ENCODE data around the gene NAMPT. TPM values are rescaled to one million over a fixed set of nuclear protein-coding genes. Genes with fewer than 3 reads are reported as not detected.

Gene NAMPT
- total and polyA plus RNA-seq, 9 of the 15 experiments (the other 6 are each of a cell fraction or from before 2014, with no cell fraction given): 41.1 to 160 (median 106) TPM

DNA sequence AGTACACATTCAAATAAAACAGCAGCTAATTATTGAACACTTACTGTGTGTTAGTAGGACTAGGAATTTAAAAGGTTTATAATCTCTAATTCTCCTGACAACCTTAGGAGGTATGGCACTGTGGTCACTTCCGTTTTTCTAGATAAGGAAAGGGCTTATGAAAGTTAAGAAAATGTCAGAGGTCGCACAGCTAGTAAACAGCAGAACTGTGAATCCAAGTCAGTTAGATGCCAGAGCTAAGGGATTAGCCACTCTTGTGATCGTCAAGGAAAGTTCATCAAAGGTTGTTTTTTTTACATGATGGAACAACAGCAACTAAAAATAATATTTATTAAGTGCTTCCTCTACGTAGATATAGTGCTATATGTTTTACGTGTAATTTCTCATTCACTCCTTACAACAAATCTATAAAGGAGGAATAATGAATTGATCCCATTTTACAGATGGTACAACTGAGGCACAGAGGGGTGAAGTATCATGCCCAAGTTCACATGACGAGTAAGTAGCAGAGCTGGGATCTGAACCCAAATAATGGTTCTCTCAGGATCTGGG is 84.9 kb downstream of the NAMPT start (continued):
- TF ChIP-seq, protein P1, sequence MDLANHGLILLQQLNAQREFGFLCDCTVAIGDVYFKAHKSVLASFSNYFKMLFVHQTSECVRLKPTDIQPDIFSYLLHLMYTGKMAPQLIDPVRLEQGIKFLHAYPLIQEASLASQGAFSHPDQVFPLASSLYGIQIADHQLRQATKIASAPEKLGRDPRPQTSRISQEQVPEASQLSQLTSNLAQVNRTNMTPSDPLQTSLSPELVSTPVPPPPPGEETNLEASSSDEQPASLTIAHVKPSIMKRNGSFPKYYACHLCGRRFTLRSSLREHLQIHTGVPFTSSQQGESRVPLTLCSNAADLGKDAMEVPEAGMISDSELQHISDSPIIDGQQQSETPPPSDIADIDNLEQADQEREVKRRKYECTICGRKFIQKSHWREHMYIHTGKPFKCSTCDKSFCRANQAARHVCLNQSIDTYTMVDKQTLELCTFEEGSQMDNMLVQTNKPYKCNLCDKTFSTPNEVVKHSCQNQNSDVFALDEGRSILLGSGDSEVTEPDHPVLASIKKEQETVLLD (IDR thresholded peaks at IDR 0.05): no peak
- TF ChIP-seq, protein P2, sequence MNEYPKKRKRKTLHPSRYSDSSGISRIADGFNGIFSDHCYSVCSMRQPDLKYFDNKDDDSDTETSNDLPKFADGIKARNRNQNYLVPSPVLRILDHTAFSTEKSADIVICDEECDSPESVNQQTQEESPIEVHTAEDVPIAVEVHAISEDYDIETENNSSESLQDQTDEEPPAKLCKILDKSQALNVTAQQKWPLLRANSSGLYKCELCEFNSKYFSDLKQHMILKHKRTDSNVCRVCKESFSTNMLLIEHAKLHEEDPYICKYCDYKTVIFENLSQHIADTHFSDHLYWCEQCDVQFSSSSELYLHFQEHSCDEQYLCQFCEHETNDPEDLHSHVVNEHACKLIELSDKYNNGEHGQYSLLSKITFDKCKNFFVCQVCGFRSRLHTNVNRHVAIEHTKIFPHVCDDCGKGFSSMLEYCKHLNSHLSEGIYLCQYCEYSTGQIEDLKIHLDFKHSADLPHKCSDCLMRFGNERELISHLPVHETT (CRISPR knock-in tag; conservative IDR thresholded peaks at IDR 0.05 in 1 of 2, IDR thresholded peaks at IDR 0.05 in 1 of 2): 0 out of 4 replicates have a peak, but pooled peaks of 1 of the 2 experiments have one; percentile 29
- TF ChIP-seq CHD4 (IDR thresholded peaks at IDR 0.05; ENCODE audit: insufficient read depth, insufficient replicate concordance, low read depth, low read length, poor library complexity, severe bottlenecking): peak; percentile 94
- TF ChIP-seq, protein P3, sequence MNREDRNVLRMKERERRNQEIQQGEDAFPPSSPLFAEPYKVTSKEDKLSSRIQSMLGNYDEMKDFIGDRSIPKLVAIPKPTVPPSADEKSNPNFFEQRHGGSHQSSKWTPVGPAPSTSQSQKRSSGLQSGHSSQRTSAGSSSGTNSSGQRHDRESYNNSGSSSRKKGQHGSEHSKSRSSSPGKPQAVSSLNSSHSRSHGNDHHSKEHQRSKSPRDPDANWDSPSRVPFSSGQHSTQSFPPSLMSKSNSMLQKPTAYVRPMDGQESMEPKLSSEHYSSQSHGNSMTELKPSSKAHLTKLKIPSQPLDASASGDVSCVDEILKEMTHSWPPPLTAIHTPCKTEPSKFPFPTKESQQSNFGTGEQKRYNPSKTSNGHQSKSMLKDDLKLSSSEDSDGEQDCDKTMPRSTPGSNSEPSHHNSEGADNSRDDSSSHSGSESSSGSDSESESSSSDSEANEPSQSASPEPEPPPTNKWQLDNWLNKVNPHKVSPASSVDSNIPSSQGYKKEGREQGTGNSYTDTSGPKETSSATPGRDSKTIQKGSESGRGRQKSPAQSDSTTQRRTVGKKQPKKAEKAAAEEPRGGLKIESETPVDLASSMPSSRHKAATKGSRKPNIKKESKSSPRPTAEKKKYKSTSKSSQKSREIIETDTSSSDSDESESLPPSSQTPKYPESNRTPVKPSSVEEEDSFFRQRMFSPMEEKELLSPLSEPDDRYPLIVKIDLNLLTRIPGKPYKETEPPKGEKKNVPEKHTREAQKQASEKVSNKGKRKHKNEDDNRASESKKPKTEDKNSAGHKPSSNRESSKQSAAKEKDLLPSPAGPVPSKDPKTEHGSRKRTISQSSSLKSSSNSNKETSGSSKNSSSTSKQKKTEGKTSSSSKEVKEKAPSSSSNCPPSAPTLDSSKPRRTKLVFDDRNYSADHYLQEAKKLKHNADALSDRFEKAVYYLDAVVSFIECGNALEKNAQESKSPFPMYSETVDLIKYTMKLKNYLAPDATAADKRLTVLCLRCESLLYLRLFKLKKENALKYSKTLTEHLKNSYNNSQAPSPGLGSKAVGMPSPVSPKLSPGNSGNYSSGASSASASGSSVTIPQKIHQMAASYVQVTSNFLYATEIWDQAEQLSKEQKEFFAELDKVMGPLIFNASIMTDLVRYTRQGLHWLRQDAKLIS (CRISPR knock-in tag; IDR thresholded peaks at IDR 0.05): no peak
- no peak for TF ChIP-seq ZNF785 (CRISPR knock-in tag; IDR thresholded peaks at IDR 0.05)
- 0 out of 2 replicates have a peak, but pooled peaks have one; percentile 41 for TF ChIP-seq CEBPB (tag; IDR thresholded peaks at IDR 0.05)
- TF ChIP-seq BHLHE40 (IDR thresholded peaks at IDR 0.05; ENCODE audit: low read length): no peak
- TF ChIP-seq, protein P4, sequence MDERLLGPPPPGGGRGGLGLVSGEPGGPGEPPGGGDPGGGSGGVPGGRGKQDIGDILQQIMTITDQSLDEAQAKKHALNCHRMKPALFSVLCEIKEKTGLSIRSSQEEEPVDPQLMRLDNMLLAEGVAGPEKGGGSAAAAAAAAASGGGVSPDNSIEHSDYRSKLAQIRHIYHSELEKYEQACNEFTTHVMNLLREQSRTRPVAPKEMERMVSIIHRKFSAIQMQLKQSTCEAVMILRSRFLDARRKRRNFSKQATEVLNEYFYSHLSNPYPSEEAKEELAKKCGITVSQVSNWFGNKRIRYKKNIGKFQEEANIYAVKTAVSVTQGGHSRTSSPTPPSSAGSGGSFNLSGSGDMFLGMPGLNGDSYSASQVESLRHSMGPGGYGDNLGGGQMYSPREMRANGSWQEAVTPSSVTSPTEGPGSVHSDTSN (CRISPR knock-in tag; IDR thresholded peaks at IDR 0.05; ENCODE audit: low read depth): no peak
- TF ChIP-seq, protein P4 (tag; conservative IDR thresholded peaks at IDR 0.05; ENCODE audit: low read depth): no peak
- TF ChIP-seq, protein P5, sequence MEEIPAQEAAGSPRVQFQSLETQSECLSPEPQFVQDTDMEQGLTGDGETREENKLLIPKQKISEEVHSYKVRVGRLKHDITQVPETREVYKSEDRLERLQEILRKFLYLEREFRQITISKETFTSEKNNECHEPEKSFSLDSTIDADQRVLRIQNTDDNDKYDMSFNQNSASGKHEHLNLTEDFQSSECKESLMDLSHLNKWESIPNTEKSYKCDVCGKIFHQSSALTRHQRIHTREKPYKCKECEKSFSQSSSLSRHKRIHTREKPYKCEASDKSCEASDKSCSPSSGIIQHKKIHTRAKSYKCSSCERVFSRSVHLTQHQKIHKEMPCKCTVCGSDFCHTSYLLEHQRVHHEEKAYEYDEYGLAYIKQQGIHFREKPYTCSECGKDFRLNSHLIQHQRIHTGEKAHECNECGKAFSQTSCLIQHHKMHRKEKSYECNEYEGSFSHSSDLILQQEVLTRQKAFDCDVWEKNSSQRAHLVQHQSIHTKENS (CRISPR knock-in tag; IDR thresholded peaks at IDR 0.05): no peak
- no peak for TF ChIP-seq HNRNPLL (IDR thresholded peaks at IDR 0.05; ENCODE audit: low read depth, low read length, poor library complexity, severe bottlenecking)
- no peak for TF ChIP-seq SUPT5H (IDR thresholded peaks at IDR 0.05)
- no peak for TF ChIP-seq ZNF197 (CRISPR knock-in tag; IDR thresholded peaks at IDR 0.05; ENCODE audit: low read depth)

Measured in K562 (cell line).